Neutrophil (primary cell): ENCODE data around the gene ARHGEF19.
A peak's percentile ranks its signal among the peaks of the same experiment; 100 is the strongest.

Experiments
- H3K27ac ChIP-seq: fragments of 200-600 bp; sonication (generic); 2 replicates; pipeline ENCODE4 v1.5.1; 2016; ENCODE audit warnings: mild to moderate bottlenecking, moderate library complexity
- H3K27me3 ChIP-seq: fragments of 200-600 bp; sonication (generic); 2 replicates; pipeline ENCODE4 v1.6.0; 2016; ENCODE audit warnings: mild to moderate bottlenecking
- H3K36me3 ChIP-seq: fragments of 200-600 bp; sonication (generic); 2 replicates; pipeline ENCODE4 v1.5.1; 2017
- H3K4me1 ChIP-seq, 2 experiments: fragments of 200-600 bp in 1 of 2; sonication (generic) in 1 of 2; 1 replicate in 1 of 2; 2 replicates in 1 of 2; pipeline versions ENCODE4 v1.5.1 to v1.6.1; 2013 to 2016; ENCODE audit warnings: low read depth in 1 of 2, low read length in 1 of 2, mild to moderate bottlenecking in 1 of 2, moderate library complexity in 1 of 2; ENCODE audit not compliant: control insufficient read depth in 1 of 2, insufficient read depth in 1 of 2
- H3K4me3 ChIP-seq, 2 experiments: fragments of 200-600 bp in 1 of 2; sonication (generic) in 1 of 2; 1 replicate in 1 of 2; 2 replicates in 1 of 2; pipeline ENCODE4 v1.5.1; 2013 to 2016; ENCODE audit warnings: low read depth in 1 of 2, low read length in 1 of 2, mild to moderate bottlenecking in 1 of 2, moderate library complexity in 1 of 2
- H3K9me3 ChIP-seq: fragments of 200-600 bp; sonication (generic); 2 replicates; pipeline ENCODE4 v1.5.1; 2016
- TF ChIP-seq, protein P1 (sequence below): fragments of 200-600 bp; sonication (generic); IDR thresholded peaks from 2 replicates; pipeline ENCODE4 v1.5.1; 2016; ENCODE audit warnings: antibody characterized with exemption

The ARHGEF19 gene

DNA sequence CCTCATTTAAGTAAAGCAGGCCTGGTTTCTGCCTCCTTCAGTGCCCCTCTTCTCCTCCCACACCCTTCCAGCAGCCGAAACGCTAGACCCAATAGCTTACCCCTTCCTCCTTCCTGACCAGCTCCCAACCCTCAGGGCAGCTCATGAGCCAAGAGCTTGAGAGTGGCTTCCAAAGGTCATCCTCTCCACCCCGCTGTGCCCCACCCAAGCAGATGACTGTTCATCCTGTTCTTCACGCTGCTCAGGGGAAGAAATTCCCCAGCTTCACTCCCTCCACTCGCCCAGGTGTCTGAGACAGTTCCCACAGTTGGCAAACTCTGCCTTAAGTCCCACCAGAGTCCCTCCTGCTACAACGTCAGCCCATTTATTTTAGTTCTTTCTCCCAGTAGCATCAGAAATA is 23.4 kb downstream of the ARHGEF19 start:
- Histone ChIP-seq H3K4me1 (no peaks in the 10 kb centered on the region), H3K36me3 (no peaks in the 10 kb centered on the region), H3K27me3 (peaks cover 8% of the 10 kb centered on the region), H3K9me3 (no peaks in the 10 kb centered on the region), H3K4me3 (no peak overlapping the region), H3K27ac (no peak overlapping the region)
- TF ChIP-seq, protein P1, sequence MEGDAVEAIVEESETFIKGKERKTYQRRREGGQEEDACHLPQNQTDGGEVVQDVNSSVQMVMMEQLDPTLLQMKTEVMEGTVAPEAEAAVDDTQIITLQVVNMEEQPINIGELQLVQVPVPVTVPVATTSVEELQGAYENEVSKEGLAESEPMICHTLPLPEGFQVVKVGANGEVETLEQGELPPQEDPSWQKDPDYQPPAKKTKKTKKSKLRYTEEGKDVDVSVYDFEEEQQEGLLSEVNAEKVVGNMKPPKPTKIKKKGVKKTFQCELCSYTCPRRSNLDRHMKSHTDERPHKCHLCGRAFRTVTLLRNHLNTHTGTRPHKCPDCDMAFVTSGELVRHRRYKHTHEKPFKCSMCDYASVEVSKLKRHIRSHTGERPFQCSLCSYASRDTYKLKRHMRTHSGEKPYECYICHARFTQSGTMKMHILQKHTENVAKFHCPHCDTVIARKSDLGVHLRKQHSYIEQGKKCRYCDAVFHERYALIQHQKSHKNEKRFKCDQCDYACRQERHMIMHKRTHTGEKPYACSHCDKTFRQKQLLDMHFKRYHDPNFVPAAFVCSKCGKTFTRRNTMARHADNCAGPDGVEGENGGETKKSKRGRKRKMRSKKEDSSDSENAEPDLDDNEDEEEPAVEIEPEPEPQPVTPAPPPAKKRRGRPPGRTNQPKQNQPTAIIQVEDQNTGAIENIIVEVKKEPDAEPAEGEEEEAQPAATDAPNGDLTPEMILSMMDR, result no peak

DNA sequence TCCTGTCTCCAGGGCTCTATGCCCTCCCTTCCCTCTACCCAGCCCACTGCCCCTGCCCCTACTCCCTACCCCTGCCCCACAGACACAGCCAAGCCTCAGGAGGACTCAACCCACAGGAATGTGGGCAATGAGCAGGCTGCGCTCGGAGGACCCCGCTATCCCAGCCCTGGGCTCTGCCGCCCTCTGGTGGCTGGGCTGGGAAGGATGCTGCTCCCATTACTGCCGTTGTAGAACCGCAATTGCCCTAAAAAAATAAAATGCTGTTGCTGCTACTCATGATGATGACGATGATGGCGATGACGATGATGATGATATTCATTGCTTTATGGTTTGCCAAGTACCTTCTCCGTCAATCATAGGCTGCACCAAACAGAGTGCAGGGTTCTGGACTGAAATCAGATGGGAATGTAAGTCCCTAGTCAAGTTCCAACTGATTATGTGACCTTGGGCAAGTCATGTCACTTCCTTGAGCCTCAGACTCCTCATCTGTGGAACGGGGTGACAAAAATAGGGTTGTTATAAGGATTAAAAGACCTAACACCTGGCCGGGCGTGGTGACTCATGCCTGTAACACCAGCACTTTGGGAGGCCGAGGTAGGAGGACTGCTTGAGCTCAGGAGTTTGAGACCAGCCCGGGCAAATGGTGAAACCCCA is 24.6 kb downstream of the ARHGEF19 start:
- H3K27me3 ChIP-seq, result peaks cover 14% of the 10 kb centered on the region
- H3K36me3 ChIP-seq, result no peaks in the 10 kb centered on the region
- no peaks in the 10 kb centered on the region for H3K9me3 ChIP-seq
- H3K4me1 ChIP-seq, result no peaks in the 10 kb centered on the region
- TF ChIP-seq, protein P1, result peak; percentile 83
- H3K27ac ChIP-seq, result no peak overlapping the region
- no peak overlapping the region for H3K4me3 ChIP-seq

DNA sequence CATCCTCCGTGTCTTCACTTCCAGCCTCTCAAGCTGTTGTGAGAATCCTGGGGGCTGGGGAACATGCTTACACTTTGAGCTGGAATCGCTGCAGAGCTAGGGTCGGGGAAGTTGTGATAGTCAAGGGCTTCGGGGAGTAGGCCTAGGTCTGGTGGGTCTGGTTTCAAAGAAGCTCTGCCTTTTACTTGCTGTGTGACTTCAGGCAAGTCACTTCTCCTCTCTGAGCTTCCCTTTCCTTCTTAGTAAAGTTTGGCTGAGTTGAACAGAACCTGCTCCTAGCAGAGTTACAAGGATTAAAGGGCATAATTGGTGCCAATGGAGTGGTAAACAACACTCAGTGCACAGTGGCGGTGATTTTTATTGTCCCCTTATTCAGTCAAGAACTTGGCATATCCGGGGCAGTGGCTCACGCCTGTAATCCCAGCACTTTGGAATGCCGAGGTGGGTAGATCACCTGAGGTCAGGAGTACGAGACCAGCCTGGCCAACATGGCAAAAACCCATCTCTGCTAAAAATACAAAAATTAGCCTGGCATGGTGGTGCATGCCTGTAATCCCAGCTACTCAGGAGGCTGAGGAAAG is 25.7 kb downstream of the ARHGEF19 start:
- TF ChIP-seq, protein P1, result no peak
- Histone ChIP-seq H3K27me3 (peaks cover 14% of the 10 kb centered on the region), H3K4me1 (no peaks in the 10 kb centered on the region), H3K9me3 (no peaks in the 10 kb centered on the region), H3K27ac (no peak overlapping the region), H3K36me3 (no peaks in the 10 kb centered on the region), H3K4me3 (no peak overlapping the region)

DNA sequence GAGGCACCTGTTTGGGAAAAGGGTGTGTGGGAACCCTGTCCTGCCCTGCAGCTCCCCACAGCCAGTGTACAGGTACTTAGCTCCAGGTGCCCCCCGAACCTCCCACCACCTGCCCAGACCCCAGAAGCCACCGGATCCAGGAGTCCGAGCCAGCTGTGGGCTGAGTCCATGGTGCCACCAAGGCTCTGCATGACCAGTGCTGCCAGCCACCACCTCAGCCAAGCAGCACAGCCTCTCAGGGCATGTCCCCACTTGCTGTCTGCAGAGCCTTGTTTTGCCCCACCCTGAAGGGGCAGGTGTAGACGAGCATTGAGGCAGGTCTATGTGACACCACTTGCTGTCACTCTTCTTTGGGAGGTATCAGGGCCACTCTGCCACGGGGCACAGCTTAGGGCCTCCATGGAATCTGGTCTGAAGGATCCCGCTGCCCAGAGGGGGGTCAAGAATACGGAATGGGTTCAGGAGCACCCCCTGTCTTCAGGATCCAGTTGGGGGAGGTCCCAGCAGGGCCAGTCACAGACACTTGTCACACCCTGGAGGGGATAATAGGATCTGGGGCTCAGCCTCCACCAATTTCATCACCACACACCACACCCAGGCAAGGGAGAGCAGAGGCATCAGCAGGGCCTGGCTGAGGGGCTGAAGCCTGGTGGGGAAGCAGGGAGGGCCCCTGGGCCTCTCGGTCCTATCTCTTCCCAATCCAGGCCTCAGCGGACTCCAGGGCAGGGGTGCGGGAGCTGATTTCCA is 27.7 kb downstream of the ARHGEF19 start:
- H3K4me3 ChIP-seq, result no peak overlapping the region
- peaks cover 14% of the 10 kb centered on the region for H3K27me3 ChIP-seq
- H3K36me3 ChIP-seq, result no peaks in the 10 kb centered on the region
- H3K4me1 ChIP-seq, result no peaks in the 10 kb centered on the region
- TF ChIP-seq, protein P1, result no peak
- H3K27ac ChIP-seq, result no peak overlapping the region
- H3K9me3 ChIP-seq, result no peaks in the 10 kb centered on the region

DNA sequence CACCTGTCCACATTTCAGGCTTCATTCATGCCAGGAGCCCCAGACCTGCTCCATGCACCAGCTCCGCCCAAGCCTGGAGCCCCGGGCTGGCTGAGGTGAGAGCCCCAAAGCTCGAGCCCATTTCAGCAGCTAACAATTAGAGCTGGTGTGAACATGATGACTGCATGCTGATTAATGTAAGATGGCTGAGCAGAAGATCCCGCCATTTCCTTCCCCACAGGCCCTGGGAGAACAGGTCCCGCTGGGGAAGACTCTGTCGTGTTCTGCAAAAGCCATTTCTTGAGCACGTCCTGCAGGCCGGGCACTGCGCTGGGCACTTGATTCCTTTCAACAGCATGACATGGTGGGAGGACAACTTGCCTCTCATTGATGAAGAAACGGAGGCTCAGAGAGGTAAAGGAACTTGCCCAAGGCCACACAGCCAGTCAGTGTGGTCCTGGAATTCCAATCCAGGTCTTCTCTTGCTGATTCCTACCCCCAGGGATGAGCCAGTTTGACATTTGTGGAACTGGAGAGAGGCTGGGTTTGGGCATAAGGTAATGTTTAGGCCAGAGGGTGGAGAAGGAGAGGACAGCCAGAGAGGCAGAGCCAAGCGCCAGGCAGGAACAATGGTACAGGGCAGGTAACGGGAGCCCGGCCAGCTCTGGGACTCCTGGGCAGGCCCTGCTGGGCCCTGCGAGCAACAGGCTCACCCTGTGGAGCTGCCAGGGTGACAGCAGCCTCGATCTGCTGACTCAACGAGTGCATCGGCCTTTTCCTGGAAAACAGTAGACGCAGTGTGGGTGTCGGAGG is 28.5 kb downstream of the ARHGEF19 start:
- H3K4me3 ChIP-seq, result no peak overlapping the region
- H3K27me3 ChIP-seq, result peaks cover 11% of the 10 kb centered on the region
- no peaks in the 10 kb centered on the region for H3K9me3 ChIP-seq
- H3K4me1 ChIP-seq, result no peaks in the 10 kb centered on the region
- TF ChIP-seq, protein P1, result no peak
- H3K27ac ChIP-seq, result no peak overlapping the region
- H3K36me3 ChIP-seq, result no peaks in the 10 kb centered on the region
